ENCODE data around the gene TTLL11. TPM values are rescaled to one million over a fixed set of nuclear protein-coding genes. Genes with fewer than 3 reads are reported as not detected.

The TTLL11 gene
- total and polyA plus RNA-seq, 8 donors = 3.4 to 7.5 (median 5.5) TPM

DNA sequence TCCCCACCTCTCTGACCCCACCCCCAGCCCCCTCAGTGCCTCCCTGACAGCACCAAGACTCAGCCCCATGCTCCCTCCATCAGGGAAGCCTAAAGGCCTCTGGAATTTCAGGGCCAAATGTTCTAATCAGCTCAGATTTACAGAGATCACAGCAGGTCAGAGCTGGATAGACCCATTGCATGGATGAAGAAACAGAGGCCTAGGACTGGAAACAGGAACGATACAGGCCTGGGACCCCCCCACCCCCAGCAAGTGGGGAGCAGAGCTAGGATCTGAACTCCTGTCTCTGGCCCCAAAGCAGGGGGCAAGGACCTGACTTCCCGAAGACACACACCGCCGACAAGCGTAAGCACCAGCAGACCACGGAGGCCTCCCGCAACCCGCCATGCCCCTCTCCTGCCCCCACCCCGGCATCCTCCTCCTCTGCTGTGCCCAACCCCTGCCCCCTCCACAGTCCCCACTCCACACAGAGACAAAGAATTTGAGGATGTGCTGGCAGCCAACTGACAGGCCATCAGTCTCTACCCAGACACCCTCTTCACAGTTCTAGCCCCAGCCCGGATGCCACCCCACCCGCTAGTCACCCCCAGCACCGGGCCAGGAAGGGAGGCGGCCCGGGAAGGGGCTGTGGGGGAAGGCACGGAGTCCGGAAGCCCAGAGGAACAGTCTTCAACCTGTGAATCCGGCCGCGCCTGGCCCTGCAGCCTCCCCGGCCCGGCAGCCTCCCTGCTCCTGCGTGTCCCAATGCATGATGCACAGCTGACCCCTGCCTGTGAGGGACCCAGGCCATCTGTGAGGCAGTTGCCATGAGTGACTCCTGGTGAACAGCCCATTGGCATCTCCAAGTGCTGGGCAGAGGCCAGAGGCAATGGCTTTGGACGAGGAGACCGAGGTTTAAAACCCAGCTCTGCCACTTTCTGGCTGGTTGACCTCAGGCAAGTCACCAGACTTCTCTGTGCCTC is 35.2 kb upstream of the TTLL11 start:
- no peak for FAIRE-seq
- Histone ChIP-seq H3K4me3 (no peak overlapping the region), H3K36me3 (no peaks in the 10 kb centered on the region), H3K4me1 (peaks cover 0 to 5% (median 0%) of the 10 kb centered on the region in 3 donors), H3K9me3 (no peaks in the 10 kb centered on the region), H3K27me3 (no peaks in the 10 kb centered on the region), H3K27ac (no peak overlapping the region)
- TF ChIP-seq, protein P1, sequence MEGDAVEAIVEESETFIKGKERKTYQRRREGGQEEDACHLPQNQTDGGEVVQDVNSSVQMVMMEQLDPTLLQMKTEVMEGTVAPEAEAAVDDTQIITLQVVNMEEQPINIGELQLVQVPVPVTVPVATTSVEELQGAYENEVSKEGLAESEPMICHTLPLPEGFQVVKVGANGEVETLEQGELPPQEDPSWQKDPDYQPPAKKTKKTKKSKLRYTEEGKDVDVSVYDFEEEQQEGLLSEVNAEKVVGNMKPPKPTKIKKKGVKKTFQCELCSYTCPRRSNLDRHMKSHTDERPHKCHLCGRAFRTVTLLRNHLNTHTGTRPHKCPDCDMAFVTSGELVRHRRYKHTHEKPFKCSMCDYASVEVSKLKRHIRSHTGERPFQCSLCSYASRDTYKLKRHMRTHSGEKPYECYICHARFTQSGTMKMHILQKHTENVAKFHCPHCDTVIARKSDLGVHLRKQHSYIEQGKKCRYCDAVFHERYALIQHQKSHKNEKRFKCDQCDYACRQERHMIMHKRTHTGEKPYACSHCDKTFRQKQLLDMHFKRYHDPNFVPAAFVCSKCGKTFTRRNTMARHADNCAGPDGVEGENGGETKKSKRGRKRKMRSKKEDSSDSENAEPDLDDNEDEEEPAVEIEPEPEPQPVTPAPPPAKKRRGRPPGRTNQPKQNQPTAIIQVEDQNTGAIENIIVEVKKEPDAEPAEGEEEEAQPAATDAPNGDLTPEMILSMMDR (IDR thresholded peaks at IDR 0.05) = no peak
- no peak for DNase-seq
- intact Hi-C loops (cut with DNase I) = loop anchor here in 1 of 3 donors (5.0 kb wide), 1 partner anchor 219 kb away; no protein-coding TSS in a partner anchor
- no peak for ATAC-seq
- WGBS, 2 donors = 83 to 88% methylated on average over 23 to 24 of the region's 24 CpGs

DNA sequence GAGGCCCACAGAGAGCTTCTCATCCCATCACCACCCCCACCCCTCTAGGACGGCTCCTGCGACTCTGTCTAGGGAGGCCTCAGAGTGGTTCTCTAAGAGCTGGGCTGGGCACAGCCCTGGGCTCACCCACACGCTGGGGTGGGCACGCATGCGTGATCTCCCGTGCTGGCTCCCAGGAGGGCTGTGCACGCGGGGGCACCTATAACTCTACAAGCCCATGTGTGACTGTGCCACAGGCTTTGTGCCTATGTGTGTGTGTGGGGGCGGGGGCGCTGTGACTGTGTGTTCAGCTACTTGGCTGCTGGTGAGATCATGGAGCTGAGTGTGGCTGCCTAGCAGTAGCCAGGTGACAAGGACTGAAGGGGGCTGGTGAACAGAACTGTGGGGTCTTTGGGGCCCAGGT is 34.3 kb upstream of the TTLL11 start:
- Histone ChIP-seq H3K9me3 (no peaks in the 10 kb centered on the region), H3K27me3 (no peaks in the 10 kb centered on the region), H3K4me1 (peaks cover 0 to 5% (median 0%) of the 10 kb centered on the region in 3 donors), H3K36me3 (no peaks in the 10 kb centered on the region), H3K4me3 (no peak overlapping the region), H3K27ac (no peak overlapping the region)
- no peak for FAIRE-seq
- ATAC-seq = no peak
- WGBS, 2 donors = 67 to 71% methylated on average over 10 of the region's 10 CpGs
- TF ChIP-seq, protein P1 (IDR thresholded peaks at IDR 0.05) = no peak
- DNase-seq = no peak
- intact Hi-C loops (cut with DNase I) = loop anchor here in 2 of 3 donors (2.0 to 5.0 kb wide), 2 partner anchors 220 to 223 kb away; no protein-coding TSS in a partner anchor

DNA sequence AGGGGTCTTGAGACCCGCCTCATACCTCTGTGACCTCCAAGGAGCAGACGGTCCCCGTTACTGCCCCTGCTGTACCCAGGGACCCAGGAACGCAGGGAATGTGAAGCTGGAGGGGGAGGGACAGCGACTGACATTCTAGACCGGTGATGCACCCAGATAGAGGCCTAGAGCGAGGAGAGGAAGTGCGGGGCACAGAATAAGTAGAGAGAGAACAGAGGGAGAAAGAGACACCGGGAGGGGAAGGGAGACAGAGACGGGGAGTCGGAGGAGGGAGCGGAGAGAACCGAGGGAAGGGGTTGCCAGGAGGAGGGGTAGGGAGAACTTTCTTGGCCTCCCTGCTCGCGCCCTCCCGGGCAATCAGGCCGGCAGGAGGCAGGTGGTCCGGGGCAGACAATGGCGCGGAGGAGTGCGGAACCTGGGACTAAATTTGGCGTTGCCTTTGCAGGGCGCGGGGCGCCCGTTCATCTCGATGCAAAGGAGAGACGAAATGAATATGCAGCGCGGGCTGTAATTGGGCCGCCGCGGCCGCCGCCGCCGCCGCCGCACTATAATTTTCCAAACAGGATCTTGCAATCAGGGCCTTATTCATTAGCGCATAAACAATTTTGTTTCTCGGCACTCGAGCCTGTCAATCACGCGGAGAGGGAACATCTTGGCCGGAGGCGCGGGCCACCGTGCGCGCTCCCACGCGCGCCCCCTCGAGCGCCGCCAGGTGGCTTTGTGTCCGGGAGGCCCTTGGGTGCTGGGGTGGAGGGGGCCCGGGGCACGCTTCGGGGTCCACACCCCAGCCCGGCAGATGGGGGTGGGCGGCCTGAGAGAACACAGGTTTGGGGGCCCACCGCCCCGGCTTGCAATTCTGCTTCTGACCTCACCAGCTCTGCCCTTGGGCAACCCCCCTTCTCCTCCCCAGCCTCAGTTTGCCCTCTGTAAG is 33.5 kb upstream of the TTLL11 start:
- Histone ChIP-seq H3K27ac (no peak overlapping the region), H3K9me3 (no peaks in the 10 kb centered on the region), H3K4me3 (peak overlapping the region in 1 of 4 donors; percentile 15), H3K36me3 (no peaks in the 10 kb centered on the region), H3K27me3 (no peaks in the 10 kb centered on the region), H3K4me1 (peaks cover 0 to 5% (median 0%) of the 10 kb centered on the region in 3 donors)
- DNase-seq (no peak), ATAC-seq (no peak), FAIRE-seq (no peak)
- TF ChIP-seq, protein P1 (IDR thresholded peaks at IDR 0.05) = no peak
- WGBS, 2 donors = 6 to 11% methylated on average over 64 of the region's 64 CpGs
- intact Hi-C loops (cut with DNase I) = loop anchor here in 2 of 3 donors (2.0 to 5.0 kb wide), 2 partner anchors 221 to 224 kb away; no protein-coding TSS in a partner anchor

DNA sequence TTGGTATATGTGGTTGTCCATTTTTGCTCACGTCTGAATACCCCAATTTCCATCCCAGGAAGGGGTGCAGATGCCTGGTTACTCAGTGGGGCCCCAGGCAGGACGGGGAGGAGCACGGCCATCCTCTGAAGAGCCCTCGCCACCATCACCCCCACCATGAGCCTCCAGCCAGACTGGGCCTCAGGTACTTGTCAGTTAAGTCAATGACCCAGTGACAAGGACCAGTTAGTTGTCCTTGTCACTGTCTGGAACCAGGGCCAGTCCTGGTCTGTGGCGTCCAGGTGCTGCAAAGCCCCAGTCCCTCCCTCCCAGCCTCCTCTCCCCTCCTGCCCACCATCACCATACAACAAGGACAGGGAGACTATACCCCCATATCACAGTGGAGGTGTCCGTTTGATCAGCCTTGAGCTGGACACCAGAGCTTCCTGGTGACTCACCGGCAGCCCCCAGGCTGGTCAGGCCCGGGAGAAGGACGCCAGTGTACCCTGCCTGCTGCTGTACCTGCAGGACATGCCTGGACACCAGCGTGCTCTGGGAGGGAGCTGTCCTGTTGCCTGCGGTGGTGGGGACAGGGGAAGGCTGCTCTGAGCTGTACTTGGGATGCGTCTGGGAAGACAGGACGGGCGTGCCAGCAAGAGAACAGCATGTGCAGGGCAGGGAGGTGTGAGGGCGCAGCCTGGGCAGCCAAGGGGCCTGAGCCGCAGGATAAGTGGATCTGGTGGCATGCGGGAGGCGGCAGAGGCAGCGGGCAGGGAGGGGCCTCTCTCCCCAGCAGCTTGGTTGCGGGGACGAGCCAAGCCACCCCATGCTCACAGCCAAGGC is 32.6 kb upstream of the TTLL11 start:
- ATAC-seq = peak in 3 of 4 donors; percentile 2 to 16 (median 8)
- peak in 1 of 6 donors; percentile 31 for DNase-seq
- no peak for FAIRE-seq
- no peaks in the 10 kb centered on the region for H3K36me3 ChIP-seq
- 31 to 32% methylated on average over 19 to 21 of the region's 21 CpGs for WGBS, 2 donors
- H3K4me1 ChIP-seq = peaks cover 0 to 5% (median 0%) of the 10 kb centered on the region in 3 donors
- H3K9me3 ChIP-seq = no peaks in the 10 kb centered on the region
- no peak overlapping the region for H3K4me3 ChIP-seq
- TF ChIP-seq, protein P1 (IDR thresholded peaks at IDR 0.05) = no peak
- no peak overlapping the region for H3K27ac ChIP-seq
- intact Hi-C loops (cut with DNase I) = loop anchor here in 2 of 3 donors (2.0 to 5.0 kb wide), 2 partner anchors 222 to 225 kb away; no protein-coding TSS in a partner anchor
- no peaks in the 10 kb centered on the region for H3K27me3 ChIP-seq

All from pancreas (tissue), 10 donors.